SKM-1 treated with dmso at 0.1 percent for 144 hours (cell line): ENCODE measurements around the gene TWIST2.

Source experiments
- DNase-seq: peaks from one replicate; lab custom pipeline; 2025; ENCODE audit not compliant: unreplicated experiment; lab: John Stamatoyannopoulos, UW

TWIST2 gene

GRCh38 chr2:238903141-238903540 lies 55.3 kb downstream of the TWIST2 start:
- DNase-seq: no peak

GRCh38 chr2:238904177-238904576 lies 56.3 kb downstream of the TWIST2 start:
- DNase-seq: no peak

- no peak for DNase-seq
Observed at GRCh38 chr2:238904716-238905115, 56.8 kb downstream of the TWIST2 start.

GRCh38 chr2:238905224-238905623 lies 57.3 kb downstream of the TWIST2 start:
- no peak for DNase-seq

- DNase-seq: no peak
Observed at GRCh38 chr2:238905644-238906043, 57.8 kb downstream of the TWIST2 start.

- DNase-seq: no peak
Observed at GRCh38 chr2:238906254-238906935, 58.5 kb downstream of the TWIST2 start.

- no peak for DNase-seq
Observed at GRCh38 chr2:238906936-238907716, 59.2 kb downstream of the TWIST2 start.

GRCh38 chr2:238907717-238908173 lies 59.9 kb downstream of the TWIST2 start:
- no peak for DNase-seq

- peak; percentile 2 for DNase-seq
Observed at GRCh38 chr2:238908960-238909951, 61.4 kb downstream of the TWIST2 start.

- DNase-seq: no peak
Observed at GRCh38 chr2:238910751-238911351, 63.0 kb downstream of the TWIST2 start.

GRCh38 chr2:238911376-238912227 lies 63.7 kb downstream of the TWIST2 start:
- no peak for DNase-seq

GRCh38 chr2:238912228-238912915 lies 64.5 kb downstream of the TWIST2 start:
- no peak for DNase-seq

GRCh38 chr2:238912916-238913875 lies 65.3 kb downstream of the TWIST2 start:
- no peak for DNase-seq

GRCh38 chr2:238913931-238914647 lies 66.2 kb downstream of the TWIST2 start:
- DNase-seq: no peak

- DNase-seq: no peak
Observed at GRCh38 chr2:238914648-238915015, 66.7 kb downstream of the TWIST2 start.

- DNase-seq: no peak
Observed at GRCh38 chr2:238915196-238915595, 67.3 kb downstream of the TWIST2 start.

GRCh38 chr2:238915596-238915995 lies 67.7 kb downstream of the TWIST2 start:
- DNase-seq: no peak
